ENCODE measurements around the gene MCAM.

- TF ChIP-seq CTCF (IDR thresholded peaks at IDR 0.05 in 8 of 11, conservative IDR thresholded peaks at IDR 0.05 in 3 of 11), result no peak
- TF ChIP-seq POLR2A (IDR thresholded peaks at IDR 0.05), result no peak
Measured at GRCh38 chr11:119362741-119363080, 45.8 kb upstream of the MCAM start.
